HL-60 (cell line): ENCODE results near the gene LRP1B.

ENCODE experiments used
- CTCF ChIP-seq: IDR thresholded peaks from one replicate; pipeline ENCODE4 v1.5.1; 2011; ENCODE audit warnings: low read length, control low read depth, inconsistent platforms; ENCODE audit not compliant: insufficient read depth
- POLR2AphosphoS5 ChIP-seq: IDR thresholded peaks from 2 replicates; pipeline ENCODE4 v1.6.1; 2012; ENCODE audit warnings: low read depth
- REST ChIP-seq: IDR thresholded peaks from 2 replicates; pipeline ENCODE4 v1.6.1; 2012; ENCODE audit warnings: low read depth; ENCODE audit not compliant: insufficient replicate concordance

GRCh38 chr2:142112757-142113221 lies 18.0 kb downstream of the LRP1B start:
- TF ChIP-seq CTCF, result no peak
- TF ChIP-seq POLR2AphosphoS5, result no peak
- no peak for TF ChIP-seq REST
